AG09319 (cell line): Measurements from ENCODE around the gene FBXL15.

Source experiments
- DNase-seq: peaks from one replicate; pipeline ENCODE4 v3.0.0-alpha.2; 2010; ENCODE audit warnings: low read depth; ENCODE audit errors: extremely low read depth
- TF ChIP-seq, protein P1 (sequence below): IDR thresholded peaks from 2 replicates; pipeline ENCODE4 v1.5.1; 2011; ENCODE audit warnings: low read depth, mild to moderate bottlenecking, inconsistent platforms, low read length, moderate library complexity

FBXL15 gene

DNA sequence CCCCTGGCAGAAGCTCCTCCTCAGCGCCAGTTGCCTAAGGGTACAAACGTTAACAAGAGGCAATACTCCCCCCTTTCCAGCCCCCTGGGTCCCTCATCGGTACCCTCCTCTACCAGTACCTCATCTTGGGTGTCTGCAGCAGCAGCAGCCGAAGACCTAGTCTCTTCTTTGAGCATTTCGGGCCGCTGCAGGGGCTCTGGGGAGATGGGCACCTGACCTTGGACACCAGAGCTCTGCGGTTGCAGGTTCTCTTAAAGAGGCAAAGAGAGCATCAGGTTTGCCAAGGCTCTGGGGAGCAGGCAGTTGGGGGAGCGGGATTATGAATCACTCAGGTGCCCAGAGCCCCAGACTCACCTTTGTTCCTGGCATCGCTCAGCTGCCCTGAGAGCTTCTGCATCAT, 3.5 kb downstream of the FBXL15 start:
- DNase-seq: no peak
- TF ChIP-seq, protein P1, sequence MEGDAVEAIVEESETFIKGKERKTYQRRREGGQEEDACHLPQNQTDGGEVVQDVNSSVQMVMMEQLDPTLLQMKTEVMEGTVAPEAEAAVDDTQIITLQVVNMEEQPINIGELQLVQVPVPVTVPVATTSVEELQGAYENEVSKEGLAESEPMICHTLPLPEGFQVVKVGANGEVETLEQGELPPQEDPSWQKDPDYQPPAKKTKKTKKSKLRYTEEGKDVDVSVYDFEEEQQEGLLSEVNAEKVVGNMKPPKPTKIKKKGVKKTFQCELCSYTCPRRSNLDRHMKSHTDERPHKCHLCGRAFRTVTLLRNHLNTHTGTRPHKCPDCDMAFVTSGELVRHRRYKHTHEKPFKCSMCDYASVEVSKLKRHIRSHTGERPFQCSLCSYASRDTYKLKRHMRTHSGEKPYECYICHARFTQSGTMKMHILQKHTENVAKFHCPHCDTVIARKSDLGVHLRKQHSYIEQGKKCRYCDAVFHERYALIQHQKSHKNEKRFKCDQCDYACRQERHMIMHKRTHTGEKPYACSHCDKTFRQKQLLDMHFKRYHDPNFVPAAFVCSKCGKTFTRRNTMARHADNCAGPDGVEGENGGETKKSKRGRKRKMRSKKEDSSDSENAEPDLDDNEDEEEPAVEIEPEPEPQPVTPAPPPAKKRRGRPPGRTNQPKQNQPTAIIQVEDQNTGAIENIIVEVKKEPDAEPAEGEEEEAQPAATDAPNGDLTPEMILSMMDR: no peak

DNA sequence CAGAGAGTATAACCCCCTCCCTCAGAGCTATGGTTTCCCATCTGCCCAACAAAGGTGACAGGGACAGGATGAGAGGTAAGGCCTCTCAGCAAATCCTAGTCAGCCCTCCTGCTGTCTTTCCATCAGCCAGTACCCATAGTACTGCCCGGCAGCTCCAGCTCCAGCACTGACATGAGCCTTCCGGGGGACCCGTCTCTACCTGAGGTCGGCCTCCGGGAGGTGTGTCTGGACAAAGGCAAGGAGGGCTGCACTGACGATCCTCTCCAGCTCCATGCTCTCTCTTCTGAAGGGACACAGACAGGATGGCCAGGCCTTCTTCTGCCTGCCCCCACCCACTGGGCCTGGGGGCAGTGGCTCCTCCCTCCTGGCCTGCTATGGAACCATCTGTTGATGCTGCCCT, 4.3 kb downstream of the FBXL15 start:
- no peak for DNase-seq
- TF ChIP-seq, protein P1: no peak

- TF ChIP-seq, protein P1: no peak
These were observed 4.8 kb downstream of the FBXL15 start for GRCh38 chr10:102425444-102425843.

DNA sequence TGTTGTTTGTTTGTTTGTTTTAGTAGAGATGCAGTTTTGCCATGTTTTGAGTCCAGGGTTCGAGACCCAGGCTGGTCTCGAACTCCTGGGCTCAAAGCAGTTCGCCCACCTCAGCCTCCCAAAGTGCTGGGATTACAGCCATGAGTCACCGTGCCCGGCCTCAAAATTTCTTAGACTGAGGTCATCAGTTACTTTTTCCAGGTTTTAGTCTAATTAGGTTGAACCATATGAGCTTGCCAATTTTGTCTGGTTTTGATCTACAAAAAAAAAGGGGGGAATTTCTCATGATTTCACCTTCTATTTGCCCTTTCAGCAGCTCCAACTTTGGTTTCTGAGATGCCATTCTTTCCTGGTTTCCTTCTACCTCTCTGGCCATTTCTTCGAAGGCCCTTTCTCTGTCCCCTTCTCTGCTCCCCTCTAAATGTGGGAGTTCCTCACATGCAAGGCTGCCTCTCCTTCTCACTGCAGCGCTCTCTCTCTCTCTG, 6.2 kb downstream of the FBXL15 start:
- DNase-seq: no peak
- TF ChIP-seq, protein P1: no peak

More at GRCh38 chr10:102425444-102425843, 4.8 kb downstream of the FBXL15 start:
- no peak for DNase-seq

DNA sequence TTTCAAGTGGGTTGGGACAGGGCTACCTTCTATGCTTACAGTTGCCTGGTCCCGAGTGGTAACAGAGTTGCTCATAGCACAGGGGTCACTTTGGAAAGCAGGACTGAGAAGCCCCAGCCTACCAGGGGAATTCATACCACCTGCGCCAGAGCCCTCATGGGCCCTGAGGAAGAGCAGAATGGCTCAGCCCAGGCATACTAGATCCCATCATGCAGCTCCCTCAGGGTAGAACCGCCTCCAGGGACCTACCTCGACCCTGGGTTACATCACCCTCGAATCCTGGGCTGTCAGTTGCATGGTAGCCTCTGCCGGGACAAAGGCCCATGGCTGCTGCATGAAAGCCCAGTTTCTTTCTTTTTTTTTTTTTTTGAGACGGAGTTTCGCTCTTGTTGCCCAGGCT, 8.8 kb downstream of the FBXL15 start:
- DNase-seq: no peak
- TF ChIP-seq, protein P1: no peak

DNA sequence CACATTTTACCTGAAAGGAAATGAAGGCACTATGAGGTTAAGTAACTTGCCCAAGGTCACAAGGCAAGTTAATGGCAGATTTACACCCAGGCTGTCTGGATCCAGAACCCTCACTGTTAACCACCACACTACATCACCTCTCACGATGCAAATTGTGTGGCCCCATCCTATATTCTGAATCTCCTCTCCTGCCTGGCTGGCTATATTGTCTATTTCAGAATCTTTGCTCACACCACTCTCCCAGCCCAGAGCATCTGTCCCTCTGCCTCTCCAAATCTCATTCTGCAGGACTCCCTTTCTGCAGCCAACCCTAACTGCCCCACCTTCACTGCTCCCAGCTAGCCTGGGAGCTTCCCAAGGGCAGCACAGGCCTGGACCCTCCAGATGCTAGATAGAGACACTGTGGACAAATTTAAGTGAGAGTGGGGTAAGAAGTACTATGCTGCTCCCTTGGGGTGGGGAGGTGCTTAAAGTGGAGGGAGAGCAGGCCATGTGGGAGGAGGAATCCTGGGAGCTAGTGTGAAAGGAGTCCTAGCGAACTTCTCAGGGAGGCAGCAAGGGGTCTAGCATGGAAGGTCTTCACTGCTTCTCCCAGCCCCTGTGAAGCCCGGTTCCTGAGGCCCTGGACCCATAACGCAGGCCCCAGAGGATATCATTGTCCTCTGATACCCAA, 11.0 kb downstream of the FBXL15 start:
- DNase-seq: no peak
- TF ChIP-seq, protein P1: no peak

- DNase-seq: peak; percentile 86
- TF ChIP-seq, protein P1: no peak
These were observed 11.7 kb downstream of the FBXL15 start, which contains the start of gene CUEDC2 for GRCh38 chr10:102432162-102432950. Gene CUEDC2, minus strand, starts transcription at chr10:102432574. Its CDS starts 7,386 bp downstream, at chr10:102425188.
